CD4-positive, CD25-positive, alpha-beta regulatory T cell (primary cell): ENCODE data around the gene C19orf85. TPM values are rescaled to one million over a fixed set of nuclear protein-coding genes. Genes with fewer than 3 reads are reported as not detected.
A peak's percentile ranks its signal among the peaks of the same experiment; 100 is the strongest.
"Not testable (repeated sequence)": the region's sequence is repeated elsewhere in the genome, so short reads cannot be mapped to it uniquely, and the experiment has no call there.

ENCODE experiments used
- ATAC-seq, 2 donors: fragments of 150-1000 bp; cut with Tn5 transposase; one replicate each; pipeline ENCODE4 v1.10.0; 2021; ENCODE audit warnings: low read depth in 2 of 2, moderate number of reproducible peaks in 2 of 2, moderate library complexity in 1 of 2
- DNase-seq, 3 donors: peaks; one replicate each; pipeline versions ENCODE4 v3.0.0 to v3.0.0-alpha.2; 2012 to 2022; ENCODE audit warnings: mixed read lengths in 1 of 3
- H3K27ac ChIP-seq: one replicate; pipeline ENCODE4 v1.7.0; 2013; ENCODE audit warnings: mild to moderate bottlenecking, low read length; ENCODE audit not compliant: insufficient read depth, poor library complexity, severe bottlenecking
- H3K27me3 ChIP-seq: one replicate; pipeline ENCODE4 v1.7.0; 2013; ENCODE audit warnings: low read length; ENCODE audit not compliant: control insufficient read depth, insufficient read depth
- H3K36me3 ChIP-seq: one replicate; pipeline ENCODE4 v1.7.0; 2013; ENCODE audit warnings: mild to moderate bottlenecking, low read length, moderate library complexity; ENCODE audit not compliant: control insufficient read depth, insufficient read depth
- H3K4me1 ChIP-seq: 2 replicates; pipeline ENCODE4 v1.7.0; 2013; ENCODE audit warnings: mild to moderate bottlenecking, low read length; ENCODE audit not compliant: insufficient read depth, control insufficient read depth, poor library complexity, severe bottlenecking
- H3K4me3 ChIP-seq: one replicate; pipeline ENCODE4 v1.7.0; 2013; ENCODE audit warnings: low read depth, mild to moderate bottlenecking, low read length, moderate library complexity
- H3K9me3 ChIP-seq, 2 experiments: 1 replicate in 1 of 2; 2 replicates in 1 of 2; pipeline ENCODE4 v1.7.0; 2013; ENCODE audit warnings: low read length in 2 of 2, mild to moderate bottlenecking in 1 of 2, moderate library complexity in 1 of 2; ENCODE audit not compliant: control insufficient read depth in 2 of 2
- H3K27ac Mint-ChIP-seq, 3 donors: one replicate each; pipeline ENCODE4 v1.8.0; 2020 to 2022; ENCODE audit warnings: mild to moderate bottlenecking in 3 of 3, mixed read lengths in 3 of 3, moderate library complexity in 2 of 3
- H3K27me3 Mint-ChIP-seq: one replicate; pipeline ENCODE4 v1.8.0; 2022; ENCODE audit warnings: mild to moderate bottlenecking, mixed read lengths
- H3K36me3 Mint-ChIP-seq: one replicate; pipeline ENCODE4 v1.8.0; 2020; ENCODE audit warnings: mixed read lengths
- H3K4me1 Mint-ChIP-seq, 4 donors: one replicate each; pipeline ENCODE4 v1.8.0; 2020 to 2022; ENCODE audit warnings: mixed read lengths in 4 of 4, mild to moderate bottlenecking in 1 of 4
- H3K4me3 Mint-ChIP-seq, 4 donors: one replicate each; pipeline ENCODE4 v1.8.0; 2020 to 2022; ENCODE audit warnings: mild to moderate bottlenecking in 4 of 4, mixed read lengths in 4 of 4, moderate library complexity in 3 of 4
- H3K9me3 Mint-ChIP-seq, 7 donors: one replicate each; pipeline ENCODE4 v1.8.0; 2020 to 2022; ENCODE audit warnings: mixed read lengths in 7 of 7, mild to moderate bottlenecking in 3 of 7, moderate library complexity in 2 of 7
- polyA plus RNA-seq, 4 donors: library from polyadenylated mRNA; unstranded; fragments of 300-500 nt; fragmentation: Illumina TruSeq; gene quantifications; one replicate each; pipeline ENCODE4 v1.2.3, GENCODE V29; 2021
- total RNA-seq: library from RNA; stranded (reverse); gene quantifications from one replicate; pipeline ENCODE4 v1.2.3, GENCODE V29; 2022

C19orf85 gene
- total and polyA plus RNA-seq, 5 donors from 2014 or later = not detected

- H3K27ac Mint-ChIP-seq = no peak overlapping the region
- H3K4me3 ChIP-seq = no peak overlapping the region
- no peak for DNase-seq
- H3K27me3 Mint-ChIP-seq = peaks cover 8% of the 10 kb centered on the region
- no peaks in the 10 kb centered on the region for H3K9me3 Mint-ChIP-seq
- H3K27ac ChIP-seq = no peak overlapping the region
- peak overlapping the region in 1 of 4 donors; percentile 54 for H3K4me3 Mint-ChIP-seq
- H3K9me3 ChIP-seq = no peaks in the 10 kb centered on the region
- H3K27me3 ChIP-seq = no peaks in the 10 kb centered on the region
- H3K4me1 Mint-ChIP-seq = peaks cover 0 to 17% (median 7%) of the 10 kb centered on the region in 4 donors
- ATAC-seq = no peak
- no peaks in the 10 kb centered on the region for H3K36me3 ChIP-seq
- H3K4me1 ChIP-seq = peaks cover 11% of the 10 kb centered on the region
- peaks cover 4% of the 10 kb centered on the region for H3K36me3 Mint-ChIP-seq
These were observed 35.9 kb upstream of the C19orf85 start for GRCh38 chr19:55500368-55500952.

GRCh38 chr19:55498246-55498840, 33.8 kb upstream of the C19orf85 start:
- Histone ChIP-seq H3K27me3 (no peaks in the 10 kb centered on the region), H3K27ac (no peak overlapping the region), H3K9me3 (no peaks in the 10 kb centered on the region), H3K4me1 (peaks cover 1% of the 10 kb centered on the region), H3K36me3 (no peaks in the 10 kb centered on the region), H3K4me3 (no peak overlapping the region)
- H3K27me3 Mint-ChIP-seq = no peaks in the 10 kb centered on the region
- H3K27ac Mint-ChIP-seq = no peak overlapping the region
- no peak overlapping the region for H3K4me3 Mint-ChIP-seq
- DNase-seq = no peak
- no peak for ATAC-seq
- H3K9me3 Mint-ChIP-seq = no peaks in the 10 kb centered on the region
- peaks cover 0 to 14% (median 3%) of the 10 kb centered on the region in 4 donors for H3K4me1 Mint-ChIP-seq
- H3K36me3 Mint-ChIP-seq = peaks cover 4% of the 10 kb centered on the region

GRCh38 chr19:55497763-55498162, 33.2 kb upstream of the C19orf85 start:
- Histone ChIP-seq H3K9me3 (no peaks in the 10 kb centered on the region), H3K27ac (no peak overlapping the region), H3K27me3 (no peaks in the 10 kb centered on the region), H3K4me3 (no peak overlapping the region), H3K36me3 (no peaks in the 10 kb centered on the region), H3K4me1 (no peaks in the 10 kb centered on the region)
- no peak for DNase-seq
- no peak overlapping the region for H3K4me3 Mint-ChIP-seq
- H3K4me1 Mint-ChIP-seq = peaks cover 0 to 11% (median 3%) of the 10 kb centered on the region in 4 donors
- H3K27ac Mint-ChIP-seq = peak overlapping the region in 1 of 3 donors; percentile 44
- H3K9me3 Mint-ChIP-seq = no peaks in the 10 kb centered on the region
- no peak for ATAC-seq
- H3K36me3 Mint-ChIP-seq = peaks cover 4% of the 10 kb centered on the region
- H3K27me3 Mint-ChIP-seq = no peaks in the 10 kb centered on the region

GRCh38 chr19:55496820-55497219, 32.3 kb upstream of the C19orf85 start:
- H3K27ac ChIP-seq, H3K4me1 Mint-ChIP-seq, H3K4me1 ChIP-seq, H3K27me3 Mint-ChIP-seq, ATAC-seq, DNase-seq, H3K9me3 Mint-ChIP-seq, H3K36me3 ChIP-seq, H3K9me3 ChIP-seq, H3K27ac Mint-ChIP-seq, H3K36me3 Mint-ChIP-seq, H3K4me3 Mint-ChIP-seq, H3K27me3 ChIP-seq, H3K4me3 ChIP-seq: not testable (repeated sequence)

- Mint-ChIP-seq H3K27ac (peak overlapping the region in 1 of 3 donors; percentile 59), H3K9me3 (no peaks in the 10 kb centered on the region), H3K4me3 (no peak overlapping the region), H3K4me1 (peaks cover 0 to 6% (median 0%) of the 10 kb centered on the region in 4 donors), H3K36me3 (peaks cover 4% of the 10 kb centered on the region), H3K27me3 (no peaks in the 10 kb centered on the region)
- no peaks in the 10 kb centered on the region for H3K9me3 ChIP-seq
- no peak overlapping the region for H3K4me3 ChIP-seq
- H3K27ac ChIP-seq = no peak overlapping the region
- no peak for DNase-seq
- no peaks in the 10 kb centered on the region for H3K27me3 ChIP-seq
- H3K36me3 ChIP-seq = no peaks in the 10 kb centered on the region
- H3K4me1 ChIP-seq = no peaks in the 10 kb centered on the region
- ATAC-seq = no peak
These were observed 31.2 kb upstream of the C19orf85 start for GRCh38 chr19:55495646-55496349.

GRCh38 chr19:55494172-55494761, 29.7 kb upstream of the C19orf85 start:
- Mint-ChIP-seq H3K36me3 (peaks cover 4% of the 10 kb centered on the region), H3K4me3 (peak overlapping the region; percentile 19 to 91 (median 74)), H3K9me3 (no peaks in the 10 kb centered on the region), H3K4me1 (peaks cover 0 to 6% (median 0%) of the 10 kb centered on the region in 4 donors), H3K27ac (no peak overlapping the region), H3K27me3 (no peaks in the 10 kb centered on the region)
- H3K27ac ChIP-seq = no peak overlapping the region
- H3K27me3 ChIP-seq = no peaks in the 10 kb centered on the region
- DNase-seq (no peak), ATAC-seq (peak; percentile 31)
- no peak overlapping the region for H3K4me3 ChIP-seq
- H3K9me3 ChIP-seq = no peaks in the 10 kb centered on the region
- no peaks in the 10 kb centered on the region for H3K36me3 ChIP-seq
- no peaks in the 10 kb centered on the region for H3K4me1 ChIP-seq

GRCh38 chr19:55493645-55494171, 29.2 kb upstream of the C19orf85 start:
- H3K27me3 Mint-ChIP-seq = no peaks in the 10 kb centered on the region
- no peak overlapping the region for H3K27ac Mint-ChIP-seq
- H3K9me3 Mint-ChIP-seq = no peaks in the 10 kb centered on the region
- ATAC-seq = no peak
- Histone ChIP-seq H3K27ac (no peak overlapping the region), H3K27me3 (no peaks in the 10 kb centered on the region), H3K36me3 (no peaks in the 10 kb centered on the region), H3K4me1 (no peaks in the 10 kb centered on the region), H3K4me3 (no peak overlapping the region), H3K9me3 (no peaks in the 10 kb centered on the region)
- H3K4me3 Mint-ChIP-seq = no peak overlapping the region
- H3K36me3 Mint-ChIP-seq = peaks cover 4% of the 10 kb centered on the region
- H3K4me1 Mint-ChIP-seq = peaks cover 0 to 6% (median 0%) of the 10 kb centered on the region in 4 donors
- no peak for DNase-seq
